SIG-M5 treated with dmso at 0.1 percent for 504 hours (cell line): Measurements from ENCODE around the gene ENTPD6.

Source experiments
- DNase-seq: peaks from one replicate; lab custom pipeline; 2025; ENCODE audit not compliant: unreplicated experiment; lab: John Stamatoyannopoulos, UW

Gene ENTPD6

GRCh38 chr20:25274481-25274880 is 79.0 kb downstream of the ENTPD6 start:
- DNase-seq = no peak

GRCh38 chr20:25274891-25275812 is 79.6 kb downstream of the ENTPD6 start:
- DNase-seq = no peak

- DNase-seq = no peak
Measured at GRCh38 chr20:25275813-25276532, 80.5 kb downstream of the ENTPD6 start.
